ENCODE data around the gene ASCL1.

Gene ASCL1

DNA sequence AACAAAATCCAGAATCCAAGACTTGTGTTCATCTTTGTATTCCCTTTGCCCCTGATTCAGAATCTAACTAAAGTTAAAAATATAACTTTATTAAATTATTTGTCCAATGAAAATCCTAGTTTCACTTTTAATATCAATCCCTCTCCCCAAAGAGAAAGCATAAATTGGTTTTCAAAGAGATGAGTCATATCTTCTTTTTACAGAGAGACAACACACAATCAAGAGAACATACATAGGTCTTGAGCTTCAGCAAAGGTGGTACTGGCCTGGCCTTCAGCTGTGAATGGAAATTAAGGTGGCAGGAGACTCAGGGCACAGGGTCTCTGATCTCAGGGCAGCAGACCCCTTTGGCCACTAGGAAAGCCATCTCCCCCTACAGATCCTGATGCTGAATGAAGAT lies 4.3 kb upstream of the ASCL1 start:
- DNase-seq: no peak

DNA sequence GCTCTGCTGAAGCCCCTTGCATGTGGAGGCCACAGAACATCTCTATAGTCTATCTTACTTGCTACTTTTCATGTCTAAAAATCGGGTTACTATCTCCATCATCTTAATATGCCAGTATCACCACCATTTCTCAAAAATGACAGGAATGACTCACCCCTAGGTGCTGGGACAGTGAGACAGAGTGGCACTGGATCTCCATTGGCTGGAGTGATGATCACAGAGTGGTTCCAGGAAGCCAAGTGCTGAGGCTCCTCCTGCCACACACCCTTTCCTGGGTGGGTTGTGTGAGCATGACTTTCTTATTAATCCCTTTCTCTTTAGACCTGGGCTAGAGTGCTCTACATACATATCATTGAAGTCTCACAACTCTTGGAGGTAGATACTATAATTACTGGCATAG lies 3.3 kb upstream of the ASCL1 start:
- no peak for DNase-seq

DNA sequence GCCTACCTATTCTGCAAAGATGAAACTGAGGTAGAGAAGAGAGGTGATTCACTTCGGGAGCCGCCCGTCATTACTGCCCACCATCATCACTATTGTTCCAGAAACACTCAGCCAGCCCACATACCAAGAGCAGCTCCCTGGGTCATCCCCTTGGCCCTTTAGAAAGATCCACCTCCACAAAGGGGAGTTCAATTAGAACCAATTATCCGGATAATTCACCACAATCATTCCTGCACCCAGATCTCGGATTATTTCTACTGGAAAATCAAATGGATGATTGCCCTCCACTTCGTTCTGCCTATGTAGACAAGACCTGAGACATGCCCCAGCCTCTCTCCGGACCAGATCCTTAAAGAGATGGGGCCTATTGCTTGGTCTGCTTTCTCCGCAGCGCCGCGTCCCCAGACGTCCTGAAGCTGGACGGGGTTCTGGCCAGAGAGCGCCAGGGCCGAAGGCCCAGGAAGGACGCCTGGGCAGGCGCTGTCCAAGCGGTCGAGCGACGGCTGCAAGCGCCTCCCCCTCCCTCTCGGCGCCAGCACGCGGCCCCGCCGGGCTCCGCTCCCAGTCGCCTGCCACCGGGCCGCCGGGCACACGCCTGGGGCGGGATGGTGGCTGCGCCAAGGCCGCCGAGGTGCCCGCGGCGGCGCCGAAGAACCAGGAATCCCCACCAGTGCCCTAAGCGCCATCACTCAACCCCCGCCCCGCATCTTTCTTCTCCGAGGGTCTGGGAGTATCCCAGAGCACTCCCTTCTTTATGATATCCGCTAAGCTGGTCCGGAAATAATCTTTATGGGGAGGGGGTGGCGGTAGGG lies 1.3 kb upstream of the ASCL1 start:
- DNase-seq: no peak

DNA sequence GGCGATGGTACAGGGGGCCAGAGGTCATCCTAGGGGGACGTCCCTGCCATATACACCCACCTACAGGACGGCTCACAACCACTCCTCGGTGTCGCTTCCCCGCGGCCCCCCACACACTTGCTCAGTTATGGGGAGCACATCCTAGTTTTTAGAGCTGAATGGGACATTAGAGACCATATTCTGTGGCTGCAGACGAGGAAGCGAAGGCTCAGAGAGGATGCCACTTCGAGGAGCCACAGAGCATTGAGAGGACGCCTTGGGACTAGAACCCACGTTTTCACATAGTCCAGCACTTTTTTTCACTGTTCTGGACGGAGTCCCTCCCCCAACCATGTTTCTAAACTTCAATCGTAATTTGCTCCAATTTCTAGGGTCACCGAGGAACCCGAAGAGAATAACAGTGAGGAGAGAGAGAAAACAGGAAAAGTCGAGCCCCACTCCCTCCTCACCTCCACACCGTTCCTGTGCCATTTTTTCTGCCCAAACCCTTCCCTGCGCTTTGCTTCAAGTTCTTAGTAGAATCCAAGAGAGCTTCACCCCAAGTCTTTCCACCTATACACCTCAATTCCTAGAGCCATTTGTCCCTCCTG lies 641 bp upstream of the ASCL1 start:
- no peak for DNase-seq

DNA sequence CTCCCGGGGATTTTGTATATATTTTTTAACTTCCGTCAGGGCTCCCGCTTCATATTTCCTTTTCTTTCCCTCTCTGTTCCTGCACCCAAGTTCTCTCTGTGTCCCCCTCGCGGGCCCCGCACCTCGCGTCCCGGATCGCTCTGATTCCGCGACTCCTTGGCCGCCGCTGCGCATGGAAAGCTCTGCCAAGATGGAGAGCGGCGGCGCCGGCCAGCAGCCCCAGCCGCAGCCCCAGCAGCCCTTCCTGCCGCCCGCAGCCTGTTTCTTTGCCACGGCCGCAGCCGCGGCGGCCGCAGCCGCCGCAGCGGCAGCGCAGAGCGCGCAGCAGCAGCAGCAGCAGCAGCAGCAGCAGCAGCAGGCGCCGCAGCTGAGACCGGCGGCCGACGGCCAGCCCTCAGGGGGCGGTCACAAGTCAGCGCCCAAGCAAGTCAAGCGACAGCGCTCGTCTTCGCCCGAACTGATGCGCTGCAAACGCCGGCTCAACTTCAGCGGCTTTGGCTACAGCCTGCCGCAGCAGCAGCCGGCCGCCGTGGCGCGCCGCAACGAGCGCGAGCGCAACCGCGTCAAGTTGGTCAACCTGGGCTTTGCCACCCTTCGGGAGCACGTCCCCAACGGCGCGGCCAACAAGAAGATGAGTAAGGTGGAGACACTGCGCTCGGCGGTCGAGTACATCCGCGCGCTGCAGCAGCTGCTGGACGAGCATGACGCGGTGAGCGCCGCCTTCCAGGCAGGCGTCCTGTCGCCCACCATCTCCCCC lies 777 bp downstream of the ASCL1 start:
- no peak for DNase-seq

DNA sequence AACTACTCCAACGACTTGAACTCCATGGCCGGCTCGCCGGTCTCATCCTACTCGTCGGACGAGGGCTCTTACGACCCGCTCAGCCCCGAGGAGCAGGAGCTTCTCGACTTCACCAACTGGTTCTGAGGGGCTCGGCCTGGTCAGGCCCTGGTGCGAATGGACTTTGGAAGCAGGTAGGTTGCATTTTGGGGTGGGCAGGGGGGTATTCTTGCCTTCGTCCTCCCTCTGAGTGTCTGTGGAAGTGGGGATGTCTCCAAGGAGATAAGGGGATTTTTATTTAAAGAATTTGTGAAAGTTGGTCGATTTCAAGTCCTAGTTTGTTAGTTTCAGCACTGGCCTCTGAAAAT lies 1.3 kb downstream of the ASCL1 start:
- no peak for DNase-seq

DNA sequence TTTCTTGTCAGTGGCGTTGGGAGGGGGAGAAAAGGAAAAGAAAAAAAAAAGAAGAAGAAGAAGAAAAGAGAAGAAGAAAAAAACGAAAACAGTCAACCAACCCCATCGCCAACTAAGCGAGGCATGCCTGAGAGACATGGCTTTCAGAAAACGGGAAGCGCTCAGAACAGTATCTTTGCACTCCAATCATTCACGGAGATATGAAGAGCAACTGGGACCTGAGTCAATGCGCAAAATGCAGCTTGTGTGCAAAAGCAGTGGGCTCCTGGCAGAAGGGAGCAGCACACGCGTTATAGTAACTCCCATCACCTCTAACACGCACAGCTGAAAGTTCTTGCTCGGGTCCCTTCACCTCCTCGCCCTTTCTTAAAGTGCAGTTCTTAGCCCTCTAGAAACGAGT lies 1.9 kb downstream of the ASCL1 start:
- DNase-seq: no peak

DNA sequence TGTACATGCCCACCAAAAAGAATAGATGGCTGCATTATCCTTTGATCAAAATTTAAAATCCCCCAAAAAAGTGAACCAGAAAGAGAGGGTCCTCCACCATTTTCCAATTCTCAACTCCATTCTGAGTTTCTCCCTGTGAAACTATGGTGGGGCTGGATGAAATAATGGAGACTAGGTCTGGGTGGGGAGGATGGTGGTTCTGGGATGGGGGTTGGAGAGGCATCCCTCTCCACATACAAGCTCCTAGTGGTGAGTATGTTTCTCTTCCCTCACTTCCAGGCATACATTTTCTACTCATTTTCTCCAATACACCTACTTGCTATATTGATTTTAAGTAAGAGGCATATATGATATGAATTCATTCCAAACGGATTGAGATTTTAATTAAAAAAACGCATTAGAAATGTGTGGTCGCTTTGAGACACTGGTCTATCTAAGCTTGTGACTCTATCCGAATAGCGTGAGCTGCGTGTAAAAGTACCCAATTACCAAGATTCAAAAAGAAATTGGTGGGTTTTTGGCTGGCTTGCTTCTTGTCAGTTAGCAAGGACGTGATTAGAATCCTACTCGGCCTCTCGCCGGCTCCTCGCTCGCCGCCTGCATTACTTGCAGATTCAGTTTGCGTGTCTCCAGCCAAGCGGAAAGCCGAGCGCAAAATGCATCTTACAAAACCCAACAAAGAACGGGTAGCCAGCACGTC lies 3.4 kb downstream of the ASCL1 start:
- peak; percentile 54 for DNase-seq

DNA sequence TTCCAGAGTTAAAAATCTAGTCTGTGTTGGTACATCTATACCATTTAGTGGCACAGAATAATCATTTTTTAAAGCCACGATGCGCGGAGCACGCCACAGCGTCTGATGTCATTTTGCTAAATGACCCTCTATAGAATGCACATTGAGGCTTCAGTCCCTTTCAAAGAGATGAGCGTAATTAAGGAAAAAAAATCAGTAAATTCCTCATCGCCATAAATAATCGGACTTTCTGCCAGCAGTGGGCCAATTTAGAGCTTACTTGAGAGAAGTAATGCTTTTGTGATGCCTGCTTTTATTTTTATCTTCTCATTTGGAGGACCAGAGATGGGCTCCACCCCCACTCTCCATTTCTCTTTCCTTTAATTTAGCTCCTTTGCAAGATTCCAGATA lies 4.0 kb downstream of the ASCL1 start:
- DNase-seq: no peak

DNA sequence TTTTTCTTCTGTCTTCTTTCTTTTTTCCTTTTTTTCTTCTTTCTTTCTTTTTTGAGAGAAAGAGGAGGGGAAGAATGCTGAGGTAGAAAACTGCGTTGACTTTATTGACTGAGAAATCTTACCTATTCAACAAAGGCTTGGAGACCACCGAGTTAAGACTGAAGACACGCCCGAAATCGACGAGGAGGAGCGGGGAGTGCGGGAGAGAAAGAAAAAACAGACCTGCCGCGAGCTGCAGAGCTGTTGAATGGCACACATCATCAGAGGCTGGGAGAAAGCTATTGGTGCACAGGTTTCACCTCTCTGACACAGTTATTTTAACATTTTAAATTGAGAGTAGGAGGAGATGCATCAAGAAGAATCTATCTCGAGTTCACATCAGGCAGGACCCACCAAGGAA lies 5.1 kb downstream of the ASCL1 start:
- DNase-seq: no peak

DNA sequence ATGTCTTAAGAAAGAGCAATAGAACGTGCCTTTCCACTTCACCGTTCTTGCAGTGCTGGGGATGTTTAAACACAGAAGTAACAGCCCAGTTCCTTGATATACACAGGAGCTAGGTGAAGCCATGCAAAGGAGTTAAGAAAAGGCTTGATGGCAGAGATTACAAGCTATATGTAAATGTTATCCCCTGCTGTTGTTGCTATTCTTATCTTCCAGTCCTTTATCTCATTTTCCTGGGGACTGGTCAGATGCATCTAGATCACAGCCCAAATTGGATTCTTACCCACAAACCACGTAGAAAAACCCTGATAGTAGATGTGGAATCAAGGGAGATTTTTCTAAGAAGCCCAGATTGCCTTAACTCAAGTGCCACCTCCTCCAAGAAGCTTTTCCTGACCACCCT lies 5.5 kb downstream of the ASCL1 start:
- no peak for DNase-seq

DNA sequence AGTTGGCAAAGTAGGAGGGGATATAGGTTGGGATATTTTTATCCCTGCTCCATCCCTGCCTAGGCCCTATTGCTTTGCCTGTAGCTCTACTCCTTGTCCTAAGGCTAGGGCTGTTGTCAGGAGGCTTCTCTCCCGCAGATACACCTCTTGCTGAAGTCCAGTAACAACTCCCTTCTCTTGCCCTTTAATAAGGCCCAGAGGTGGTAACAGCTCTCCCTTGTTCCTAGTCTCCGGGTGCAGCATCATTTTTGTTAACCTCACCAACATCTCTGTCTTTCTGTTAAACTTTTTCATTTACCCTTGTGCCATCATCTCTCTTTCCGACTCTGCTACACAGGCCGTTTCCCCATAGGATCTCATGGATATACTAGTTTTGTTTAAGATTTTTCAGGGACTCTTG lies 6.3 kb downstream of the ASCL1 start:
- DNase-seq: no peak

DNA sequence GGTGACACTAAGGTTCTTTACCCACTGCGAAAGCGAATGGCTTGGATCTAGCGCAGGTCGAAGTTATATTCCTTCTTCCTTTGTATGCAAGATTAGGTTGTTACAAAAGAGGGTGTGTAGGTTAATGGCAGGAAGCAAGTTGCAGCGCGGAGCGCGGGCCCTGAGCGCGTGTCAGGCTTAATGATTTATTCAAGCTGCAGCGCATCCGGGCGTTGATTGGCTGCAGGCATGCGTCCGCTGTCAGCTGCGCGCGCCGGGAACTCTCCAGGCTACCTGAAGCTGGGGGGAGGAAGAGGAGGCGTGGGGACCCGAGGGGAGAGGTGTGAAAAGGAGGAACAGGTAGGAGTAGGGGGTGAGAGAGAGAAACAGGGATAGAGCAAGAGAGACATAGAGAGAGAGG lies 7.4 kb downstream of the ASCL1 start:
- DNase-seq: peak; percentile 94

DNA sequence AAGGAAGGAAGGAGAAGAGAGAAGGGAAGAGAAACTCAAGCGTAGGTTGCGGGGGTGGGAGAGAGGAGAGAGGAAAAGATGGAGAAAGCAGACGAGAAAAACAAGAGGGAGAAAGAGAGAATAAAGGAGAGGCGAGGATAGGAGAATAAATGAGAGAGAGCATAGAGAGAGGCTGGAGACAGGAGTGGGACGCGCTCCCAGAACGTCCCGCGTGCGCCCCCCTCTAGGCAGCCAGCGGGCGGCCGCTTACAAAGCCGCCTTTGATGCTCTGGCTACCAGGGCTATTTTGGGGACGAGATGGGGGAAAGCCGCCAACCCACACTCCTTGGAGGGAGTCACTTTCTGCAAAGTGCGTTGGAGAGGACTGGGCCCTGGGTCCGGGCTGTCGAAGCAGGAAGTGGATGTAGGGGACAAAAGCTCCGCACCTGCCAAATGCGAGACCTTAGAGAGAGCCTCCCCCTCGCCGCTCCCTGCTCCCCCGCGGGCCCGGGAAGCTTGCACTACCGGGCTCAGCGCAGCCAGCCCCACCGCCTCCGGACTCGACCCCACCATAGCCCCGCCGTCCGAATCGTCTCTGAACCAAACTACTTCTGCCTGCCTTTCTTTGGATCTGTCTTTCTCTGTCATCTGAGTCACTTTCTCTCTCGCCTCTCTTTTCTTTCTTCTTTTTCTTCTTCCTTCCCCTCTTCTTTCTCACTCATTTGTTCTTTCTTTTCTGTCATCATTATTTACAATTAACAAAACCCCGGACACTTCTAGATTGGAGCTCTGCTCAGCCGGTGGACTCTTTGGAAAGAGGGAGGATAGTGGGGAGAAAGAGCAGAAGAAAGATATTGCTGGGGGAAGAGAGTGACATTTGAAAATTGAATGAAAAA lies 8.0 kb downstream of the ASCL1 start:
- DNase-seq: peak; percentile 54

DNA sequence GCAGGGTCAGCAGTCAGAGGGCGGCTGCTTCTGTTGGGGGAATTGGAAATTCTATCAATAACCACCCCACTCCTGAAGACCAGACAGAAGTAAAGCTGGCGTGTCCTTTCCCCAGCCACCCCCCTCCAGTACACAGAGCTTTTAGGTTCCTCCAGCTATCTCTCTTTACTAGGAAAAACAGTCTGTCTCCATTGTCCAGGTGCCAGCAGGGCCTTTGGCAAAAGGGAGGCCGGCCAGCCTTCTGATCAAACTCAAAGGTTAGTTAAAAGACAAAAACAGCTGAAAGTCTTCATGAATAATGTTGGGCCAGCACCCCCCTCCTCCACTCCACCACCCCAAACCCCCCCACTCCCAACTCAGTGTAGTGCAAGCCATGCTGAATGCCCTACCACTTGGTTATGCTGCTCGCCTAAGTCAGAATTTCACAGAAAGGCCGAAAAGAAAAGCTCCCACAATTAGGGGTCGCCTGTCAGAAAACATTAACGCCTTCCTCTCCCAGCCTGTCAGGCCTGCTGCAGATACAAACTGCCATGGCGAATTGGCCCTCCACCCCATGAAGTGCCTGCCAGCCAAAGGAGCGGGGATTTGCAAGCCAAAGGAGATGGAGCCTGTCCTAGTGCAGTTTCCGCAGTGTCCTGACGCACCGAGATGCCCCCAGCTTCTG lies 8.9 kb downstream of the ASCL1 start:
- DNase-seq: no peak

DNA sequence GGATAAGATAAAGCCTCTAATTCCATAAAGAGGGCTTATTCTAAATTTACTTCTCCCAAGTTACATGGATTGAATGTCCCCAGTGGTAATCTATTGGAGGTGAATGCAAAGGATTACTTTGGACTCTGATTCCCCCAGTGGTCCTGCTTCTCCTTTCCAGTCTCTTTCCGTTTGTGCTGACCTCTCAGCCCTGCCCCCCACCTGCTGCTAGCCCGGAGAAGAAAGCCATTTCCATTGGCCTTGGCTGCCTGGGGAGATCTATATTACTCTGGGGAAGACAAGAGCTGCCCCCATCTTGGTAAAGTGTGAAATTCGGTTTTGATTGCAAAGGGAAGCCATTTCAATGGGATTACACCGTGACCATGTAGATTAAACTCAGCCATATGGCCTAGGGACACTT lies 13.3 kb downstream of the ASCL1 start:
- DNase-seq: no peak

DNA sequence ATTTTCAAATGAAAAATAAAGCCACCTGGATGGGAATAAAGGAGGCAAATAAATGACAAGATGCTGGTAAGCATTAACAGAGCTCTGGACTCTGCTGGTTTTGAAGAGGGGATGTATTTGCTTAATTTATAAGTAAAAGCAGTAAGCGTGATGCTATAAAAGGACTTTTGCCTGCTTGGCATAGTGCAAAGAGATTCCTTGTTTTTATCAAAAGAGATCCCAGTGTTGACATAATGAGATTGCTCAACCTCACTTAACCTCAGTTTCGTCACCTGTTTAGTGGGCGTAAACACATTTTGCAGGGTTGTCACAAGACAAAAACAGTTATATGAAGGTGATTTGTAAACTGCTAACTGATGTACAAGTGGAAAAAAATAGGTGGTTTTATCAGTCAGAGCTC lies 13.8 kb downstream of the ASCL1 start:
- DNase-seq: no peak

DNA sequence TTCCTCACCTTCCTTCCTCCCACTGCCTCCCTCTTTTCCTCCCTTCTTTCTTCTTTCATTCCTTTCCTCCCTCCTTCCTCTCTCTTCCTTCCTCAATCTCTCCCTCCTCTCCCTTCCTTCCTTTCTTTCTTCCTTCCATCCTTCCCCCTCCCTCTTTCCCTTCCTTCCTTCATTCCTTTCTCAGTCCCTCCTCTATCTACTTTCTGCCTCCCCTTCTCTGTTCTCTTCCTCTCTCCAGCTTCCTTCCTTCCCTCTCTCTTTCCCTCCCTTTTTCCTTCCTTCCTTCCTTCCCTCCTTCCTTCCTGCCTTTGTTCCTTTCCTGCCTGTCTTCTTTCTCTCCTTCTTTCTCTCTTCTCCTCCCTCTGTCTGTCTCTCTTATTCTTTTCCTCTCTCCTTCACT lies 16.1 kb downstream of the ASCL1 start:
- no peak for DNase-seq

DNA sequence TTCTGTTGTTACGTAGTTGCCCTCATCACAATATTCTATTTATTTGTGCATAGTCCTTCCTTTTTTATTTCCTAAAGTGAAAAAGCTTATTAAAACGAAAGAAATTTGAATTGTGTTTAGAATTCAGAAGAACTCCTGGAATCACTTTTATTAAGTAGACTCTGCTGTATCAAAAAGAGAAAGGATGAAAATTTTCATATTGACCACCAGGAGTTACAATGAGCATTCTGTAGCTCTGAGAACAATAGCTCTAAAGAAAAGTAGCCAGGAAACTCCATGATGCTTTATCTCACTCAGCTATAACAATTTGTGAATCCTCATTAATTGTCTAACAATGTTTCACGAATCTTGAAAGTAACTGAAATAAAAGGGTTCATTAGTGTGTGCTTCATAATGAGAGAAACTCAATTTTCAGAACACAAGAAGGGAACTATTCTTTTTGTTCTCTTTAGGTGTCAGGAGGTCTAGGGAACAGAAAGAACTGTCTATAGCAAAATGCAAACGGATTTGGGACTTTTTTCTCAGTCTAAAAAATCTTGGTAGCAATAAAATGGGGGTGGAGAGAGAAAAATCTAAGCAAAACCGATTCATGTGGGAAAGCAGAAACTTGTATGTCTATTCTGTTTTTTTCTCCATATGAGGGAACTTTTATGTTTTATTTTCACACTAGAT lies 19.3 kb downstream of the ASCL1 start:
- no peak for DNase-seq

DNA sequence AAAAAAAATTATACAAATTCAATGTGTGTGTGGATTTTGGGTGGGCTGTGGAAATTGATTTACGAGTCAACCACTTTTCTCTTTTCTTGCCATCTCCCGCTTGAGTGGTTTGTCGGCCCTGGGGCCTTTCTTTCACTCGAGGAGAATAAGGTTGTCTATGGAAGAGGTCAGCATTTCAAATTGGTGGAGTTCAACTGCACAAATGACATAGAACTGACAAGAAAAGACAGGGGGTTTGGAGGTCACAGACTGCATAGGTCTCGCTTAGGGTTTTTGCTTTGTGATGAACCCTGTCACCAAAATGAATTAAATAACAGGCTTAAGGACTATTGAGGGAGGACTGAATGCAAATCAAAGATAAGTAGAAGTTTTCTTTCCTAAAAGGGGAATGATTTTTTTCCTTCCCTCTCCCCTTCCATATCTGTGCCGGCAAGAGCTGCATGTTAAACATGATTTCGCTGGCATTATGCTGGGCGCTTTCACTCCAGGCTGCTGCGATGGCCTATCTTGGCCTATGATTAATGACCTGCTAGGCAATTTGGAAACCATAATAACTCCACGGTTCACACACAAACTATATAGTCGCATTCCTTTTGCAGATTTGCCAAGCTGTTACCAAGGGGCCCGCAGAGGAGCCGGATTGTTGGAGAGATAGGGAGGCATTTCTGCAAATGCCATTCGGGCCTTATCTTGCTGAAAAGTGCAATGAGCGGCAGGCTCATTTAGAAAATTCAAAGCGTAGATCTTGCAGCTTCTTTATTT lies 20.7 kb downstream of the ASCL1 start:
- DNase-seq: no peak

DNA sequence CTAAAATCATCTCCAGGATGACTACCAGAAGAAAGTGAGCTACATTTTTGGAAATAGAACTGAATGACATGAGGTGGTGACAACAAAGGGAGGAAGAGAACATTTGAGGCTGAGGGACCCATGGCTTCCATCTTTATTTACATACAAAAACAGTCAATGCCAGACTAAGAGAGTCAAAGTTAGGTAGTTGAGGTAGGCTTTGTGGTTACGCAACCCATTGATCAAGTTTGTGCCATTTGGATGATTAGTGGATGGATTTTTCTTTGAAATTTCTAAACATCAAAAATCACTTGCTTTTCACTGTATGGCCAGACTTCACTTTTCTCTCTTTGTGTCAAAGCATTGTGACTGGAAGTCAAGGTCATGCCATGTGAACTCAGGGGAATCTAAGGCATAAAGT lies 22.9 kb downstream of the ASCL1 start:
- no peak for DNase-seq

Data from NCI-H510A (cell line).